Smooth muscle cell (in vitro differentiated cells): ENCODE results near the gene NGF. TPM values are rescaled to one million over a fixed set of nuclear protein-coding genes. Genes with fewer than 3 reads are reported as not detected.

ENCODE experiments used
- DNase-seq: peaks from one replicate; lab custom pipeline; 2025; ENCODE audit not compliant: unreplicated experiment; lab: John Stamatoyannopoulos, UW
- H2AFZ ChIP-seq: fragments of 200-600 bp; sonication (generic); 2 replicates; pipeline ENCODE4 v1.6.0; 2016; ENCODE audit warnings: antibody characterized with exemption, low read depth, mild to moderate bottlenecking
- H3F3A ChIP-seq: fragments of 200-600 bp; sonication (generic); 2 replicates; pipeline ENCODE4 v1.6.0; 2017; ENCODE audit warnings: antibody characterized with exemption, low read depth
- H3K27ac ChIP-seq: fragments of 200-600 bp; sonication (generic); 2 replicates; pipeline ENCODE4 v1.5.1; 2016; ENCODE audit warnings: low read depth, mild to moderate bottlenecking
- H3K27me3 ChIP-seq: fragments of 200-600 bp; sonication (generic); 2 replicates; pipeline ENCODE4 v1.6.1; 2016; ENCODE audit warnings: low read depth, mild to moderate bottlenecking
- H3K36me3 ChIP-seq: fragments of 200-600 bp; sonication (generic); 2 replicates; pipeline ENCODE4 v1.5.1; 2016; ENCODE audit warnings: low read depth
- H3K4me1 ChIP-seq: fragments of 200-600 bp; sonication (generic); 2 replicates; pipeline ENCODE4 v1.5.1; 2016; ENCODE audit warnings: low read depth
- H3K4me2 ChIP-seq: fragments of 200-600 bp; sonication (generic); 2 replicates; pipeline ENCODE4 v1.6.0; 2016; ENCODE audit warnings: mild to moderate bottlenecking
- H3K4me3 ChIP-seq: fragments of 200-600 bp; sonication (generic); 2 replicates; pipeline ENCODE4 v1.5.1; 2016; ENCODE audit warnings: mild to moderate bottlenecking
- H3K79me2 ChIP-seq: fragments of 200-600 bp; sonication (generic); 2 replicates; pipeline ENCODE4 v1.6.0; 2016; ENCODE audit warnings: low read depth, mild to moderate bottlenecking
- H3K9ac ChIP-seq: fragments of 200-600 bp; sonication (generic); 2 replicates; pipeline ENCODE4 v1.6.0; 2016; ENCODE audit warnings: low read depth
- H3K9me3 ChIP-seq: fragments of 200-600 bp; sonication (generic); replicated peaks from 2 replicates; pipeline ENCODE4 v1.5.1; 2016; ENCODE audit warnings: low read depth
- H4K20me1 ChIP-seq: fragments of 200-600 bp; sonication (generic); 2 replicates; pipeline ENCODE4 v1.6.0; 2016; ENCODE audit warnings: low read depth
- WGBS: methylation state at CpG from one replicate; pipeline ENCODE4 v1.1.7; 2016; ENCODE audit warnings: low lambda C conversion rate; 5-methylcytosine and 5-hydroxymethylcytosine counted together
- polyA plus RNA-seq: library from polyadenylated mRNA; unstranded; fragments of >200 nt; fragmentation: Nextera tagmentation; extraction: Ambion mirVana; gene quantifications from 2 replicates; pipeline ENCODE4 v1.2.1, GENCODE V29; 2016
- total RNA-seq: library from RNA; depleted of rRNA; stranded (reverse); fragments of >200 nt; gene quantifications from 2 replicates; pipeline ENCODE4 v1.2.3, GENCODE V29; 2014
- TF ChIP-seq, protein P1 (sequence below): fragments of 200-600 bp; sonication (generic); IDR thresholded peaks from 2 replicates; pipeline ENCODE4 v1.5.1; 2017; ENCODE audit warnings: borderline replicate concordance, mild to moderate bottlenecking, antibody characterized with exemption; ENCODE audit not compliant: insufficient read depth, poor library complexity, severe bottlenecking

Gene NGF
- total and polyA plus RNA-seq, 2 experiments from 2014 or later: 0.18 to 1.8 TPM

- H3K79me2 ChIP-seq: no peaks in the 10 kb centered on the region
- no peak overlapping the region for H3K27ac ChIP-seq
- H4K20me1 ChIP-seq: no peaks in the 10 kb centered on the region
- no peak overlapping the region for H3K4me2 ChIP-seq
- peaks cover 17% of the 10 kb centered on the region for H3K9me3 ChIP-seq
- H3K36me3 ChIP-seq: peaks cover 11% of the 10 kb centered on the region
- H3F3A ChIP-seq: no peaks in the 10 kb centered on the region
- WGBS: 97% methylated on average over 1 of the region's 1 CpG
- no peak overlapping the region for H2AFZ ChIP-seq
- H3K9ac ChIP-seq: no peak overlapping the region
- TF ChIP-seq, protein P1, sequence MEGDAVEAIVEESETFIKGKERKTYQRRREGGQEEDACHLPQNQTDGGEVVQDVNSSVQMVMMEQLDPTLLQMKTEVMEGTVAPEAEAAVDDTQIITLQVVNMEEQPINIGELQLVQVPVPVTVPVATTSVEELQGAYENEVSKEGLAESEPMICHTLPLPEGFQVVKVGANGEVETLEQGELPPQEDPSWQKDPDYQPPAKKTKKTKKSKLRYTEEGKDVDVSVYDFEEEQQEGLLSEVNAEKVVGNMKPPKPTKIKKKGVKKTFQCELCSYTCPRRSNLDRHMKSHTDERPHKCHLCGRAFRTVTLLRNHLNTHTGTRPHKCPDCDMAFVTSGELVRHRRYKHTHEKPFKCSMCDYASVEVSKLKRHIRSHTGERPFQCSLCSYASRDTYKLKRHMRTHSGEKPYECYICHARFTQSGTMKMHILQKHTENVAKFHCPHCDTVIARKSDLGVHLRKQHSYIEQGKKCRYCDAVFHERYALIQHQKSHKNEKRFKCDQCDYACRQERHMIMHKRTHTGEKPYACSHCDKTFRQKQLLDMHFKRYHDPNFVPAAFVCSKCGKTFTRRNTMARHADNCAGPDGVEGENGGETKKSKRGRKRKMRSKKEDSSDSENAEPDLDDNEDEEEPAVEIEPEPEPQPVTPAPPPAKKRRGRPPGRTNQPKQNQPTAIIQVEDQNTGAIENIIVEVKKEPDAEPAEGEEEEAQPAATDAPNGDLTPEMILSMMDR: no peak
- no peaks in the 10 kb centered on the region for H3K27me3 ChIP-seq
- H3K4me3 ChIP-seq: no peak overlapping the region
- DNase-seq: no peak
- no peaks in the 10 kb centered on the region for H3K4me1 ChIP-seq
Measured at GRCh38 chr1:115245227-115245626, 92.8 kb downstream of the NGF start.

DNA sequence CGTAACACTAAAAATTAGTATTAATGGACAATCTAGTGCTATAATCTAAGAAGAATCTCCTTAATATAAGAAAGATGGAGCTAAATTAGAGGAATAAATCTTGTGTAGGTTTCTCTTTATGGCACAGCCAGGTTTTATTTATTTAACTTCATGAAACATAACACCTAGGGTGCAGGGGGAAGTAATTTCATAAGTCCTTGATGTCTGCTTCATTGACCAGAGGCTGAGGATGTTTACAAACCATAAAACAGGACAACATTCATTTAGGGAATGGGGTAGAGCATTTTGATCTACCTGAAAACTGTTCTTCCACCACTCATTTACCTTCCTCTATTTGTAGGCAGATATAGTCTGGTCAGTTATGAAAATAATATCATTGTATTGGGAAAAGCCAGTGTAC lies 95.5 kb downstream of the NGF start:
- DNase-seq: no peak
- TF ChIP-seq, protein P1: no peak
- 100% methylated on average over 1 of the region's 1 CpG for WGBS

DNA sequence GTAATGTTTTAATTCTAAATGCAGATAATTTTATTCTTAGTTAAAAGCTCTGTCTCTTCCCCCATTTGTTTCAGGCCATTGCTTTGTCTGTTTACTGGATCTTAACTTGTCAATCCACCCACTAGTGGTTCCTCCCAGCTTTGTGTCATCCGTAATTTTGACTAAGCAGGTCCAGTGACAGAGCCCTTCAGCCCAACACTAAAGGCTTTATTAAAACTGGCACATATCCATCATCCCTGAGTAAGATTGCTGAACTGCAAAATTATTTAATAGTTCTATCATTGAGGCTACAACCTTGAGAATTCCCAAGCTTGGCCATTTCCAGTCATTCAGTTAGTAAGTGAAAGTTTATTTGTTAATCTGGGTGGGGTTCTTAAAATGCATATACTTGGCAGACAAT lies 96.7 kb downstream of the NGF start:
- H3K4me1 ChIP-seq: no peaks in the 10 kb centered on the region
- H2AFZ ChIP-seq: no peak overlapping the region
- no peak for DNase-seq
- no peaks in the 10 kb centered on the region for H4K20me1 ChIP-seq
- no peak overlapping the region for H3K9ac ChIP-seq
- WGBS: 93% methylated on average over 1 of the region's 1 CpG
- no peaks in the 10 kb centered on the region for H3K79me2 ChIP-seq
- no peaks in the 10 kb centered on the region for H3K27me3 ChIP-seq
- H3F3A ChIP-seq: no peaks in the 10 kb centered on the region
- peaks cover 4% of the 10 kb centered on the region for H3K36me3 ChIP-seq
- no peak overlapping the region for H3K4me2 ChIP-seq
- TF ChIP-seq, protein P1: no peak
- H3K27ac ChIP-seq: no peak overlapping the region
- peaks cover 5% of the 10 kb centered on the region for H3K9me3 ChIP-seq
- no peak overlapping the region for H3K4me3 ChIP-seq

More for the DNA sequence above, 95.5 kb downstream of the NGF start:
- Histone ChIP-seq H2AFZ (no peak overlapping the region), H3K4me2 (no peak overlapping the region), H3F3A (no peaks in the 10 kb centered on the region), H3K27ac (no peak overlapping the region), H3K4me3 (no peak overlapping the region), H3K36me3 (peaks cover 7% of the 10 kb centered on the region), H4K20me1 (no peaks in the 10 kb centered on the region), H3K4me1 (no peaks in the 10 kb centered on the region), H3K27me3 (no peaks in the 10 kb centered on the region), H3K9ac (no peak overlapping the region), H3K9me3 (peaks cover 5% of the 10 kb centered on the region), H3K79me2 (no peaks in the 10 kb centered on the region)

DNA sequence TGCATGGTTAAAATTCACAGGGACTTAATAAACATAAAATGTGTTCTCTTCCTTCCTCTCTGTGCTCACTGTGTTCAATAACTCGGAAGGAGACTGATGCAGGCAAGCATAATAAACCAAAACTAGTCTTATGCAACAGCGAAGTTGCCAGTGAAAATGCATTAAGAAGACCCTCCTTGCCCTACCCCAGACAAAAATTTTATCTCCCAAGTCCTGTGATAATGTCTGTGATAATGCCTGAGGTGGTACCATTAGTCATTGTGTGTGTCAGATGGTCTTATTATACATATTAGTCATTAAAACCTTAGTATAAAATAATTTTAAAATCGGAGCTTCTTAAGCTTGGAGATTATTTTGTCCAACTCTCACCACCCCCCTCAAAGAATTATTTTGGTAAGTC lies 97.8 kb downstream of the NGF start:
- DNase-seq: no peak
- Histone ChIP-seq H3K4me3 (no peak overlapping the region), H3K4me2 (no peak overlapping the region), H3F3A (no peaks in the 10 kb centered on the region), H3K27me3 (no peaks in the 10 kb centered on the region), H3K9me3 (peaks cover 1% of the 10 kb centered on the region), H3K9ac (no peak overlapping the region), H2AFZ (no peak overlapping the region), H4K20me1 (no peaks in the 10 kb centered on the region), H3K4me1 (no peaks in the 10 kb centered on the region), H3K36me3 (no peaks in the 10 kb centered on the region), H3K27ac (no peak overlapping the region), H3K79me2 (no peaks in the 10 kb centered on the region)
- WGBS: 92% methylated on average over 3 of the region's 3 CpGs
- TF ChIP-seq, protein P1: no peak
